ENCODE measurements around the gene RARS2.

GRCh38 chr6:87558446-87558845, 31.3 kb downstream of the RARS2 start:
- TF ChIP-seq CTCF (IDR thresholded peaks at IDR 0.05): no peak
- TF ChIP-seq POLR2A (IDR thresholded peaks at IDR 0.05): no peak
